HAP-1 (cell line): ENCODE data around the gene XDH.

ENCODE experiments used
- DNase-seq, 2 experiments: peaks; one replicate each; pipeline ENCODE4 v3.0.0-alpha.2; 2016 to 2020; ENCODE audit warnings: low spot score in 2 of 2
- H3K27me3 ChIP-seq: fragments of 250-450 bp; sonication (Bioruptor Pico); 2 replicates; pipeline ENCODE4 v1.5.1; 2020; ENCODE audit warnings: low read depth, mild to moderate bottlenecking, moderate library complexity
- H3K36me3 ChIP-seq: fragments of 250-450 bp; sonication (Bioruptor Pico); replicated peaks from 2 replicates; pipeline ENCODE4 v1.5.1; 2020; ENCODE audit warnings: mild to moderate bottlenecking
- H3K4me1 ChIP-seq: fragments of 250-450 bp; sonication (Bioruptor Pico); 2 replicates; pipeline ENCODE4 v1.5.1; 2020; ENCODE audit warnings: mild to moderate bottlenecking
- H3K4me3 ChIP-seq: fragments of 250-450 bp; sonication (Bioruptor Pico); 2 replicates; pipeline ENCODE4 v1.5.1; 2020; ENCODE audit warnings: mild to moderate bottlenecking, moderate library complexity
- H3K9me3 ChIP-seq: fragments of 250-450 bp; sonication (Bioruptor Pico); 2 replicates; pipeline ENCODE4 v1.5.1; 2020; ENCODE audit warnings: mild to moderate bottlenecking, moderate library complexity
- in situ Hi-C: fragments of 300-500 bp; cut with MboI; formaldehyde crosslinking; loops from 3 replicates; pipeline ENCODE4 v1.14.3; 2020; ENCODE audit warnings: low sequenced_read_pairs, inconsistent platforms, mixed read lengths

Gene XDH

GRCh38 chr2:31387850-31388249, 26.7 kb downstream of the XDH start:
- no peak for DNase-seq
- Histone ChIP-seq H3K36me3 (no peaks in the 10 kb centered on the region), H3K4me1 (no peaks in the 10 kb centered on the region), H3K4me3 (no peak overlapping the region), H3K9me3 (no peaks in the 10 kb centered on the region), H3K27me3 (no peaks in the 10 kb centered on the region)
- in situ Hi-C loops = no loop called here

DNA sequence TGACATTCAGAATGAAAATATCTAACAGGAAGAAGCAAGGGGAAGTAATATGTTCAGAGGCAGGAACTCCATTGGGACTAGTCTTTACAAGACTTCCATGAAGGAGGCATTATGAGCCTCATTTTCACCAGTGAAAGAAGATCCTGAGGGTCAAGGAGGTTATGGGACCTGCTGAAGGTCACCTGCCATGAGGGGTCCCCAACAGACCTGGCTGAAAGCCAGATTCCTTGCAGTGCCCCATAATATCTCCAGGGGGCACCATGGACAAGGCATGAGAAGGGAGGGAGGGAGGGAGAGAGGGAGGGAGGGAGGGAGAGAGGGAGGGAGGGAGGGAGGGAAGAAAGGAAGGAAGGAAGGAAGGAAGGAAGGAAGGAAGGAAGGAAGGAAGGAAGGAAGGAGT, 27.9 kb downstream of the XDH start:
- no peak for DNase-seq
- H3K36me3 ChIP-seq = no peaks in the 10 kb centered on the region
- no peaks in the 10 kb centered on the region for H3K9me3 ChIP-seq
- in situ Hi-C loops = no loop called here
- H3K4me1 ChIP-seq = no peaks in the 10 kb centered on the region
- no peak overlapping the region for H3K4me3 ChIP-seq
- no peaks in the 10 kb centered on the region for H3K27me3 ChIP-seq

DNA sequence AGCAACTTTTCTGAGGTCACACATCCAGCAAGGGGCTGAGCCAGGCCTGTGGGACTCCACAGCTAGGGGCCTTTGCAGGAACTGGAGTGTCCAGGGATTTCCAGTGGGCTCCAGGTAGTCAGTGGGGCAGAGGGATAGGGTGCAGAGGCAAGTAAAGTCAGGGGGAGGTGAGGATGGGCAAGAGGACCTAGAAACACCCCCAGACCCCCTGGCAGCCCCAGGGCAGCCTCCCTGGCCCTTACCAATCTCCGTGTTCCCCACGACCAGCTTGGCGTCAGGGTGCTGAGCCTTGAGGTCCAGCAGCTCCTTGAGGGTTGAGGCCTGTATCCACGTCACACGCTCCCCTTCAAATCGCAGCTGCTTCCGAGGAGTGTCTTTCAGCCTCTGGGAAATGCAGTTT, 28.4 kb downstream of the XDH start:
- no peak for DNase-seq
- no peaks in the 10 kb centered on the region for H3K9me3 ChIP-seq
- H3K27me3 ChIP-seq = no peaks in the 10 kb centered on the region
- no peaks in the 10 kb centered on the region for H3K4me1 ChIP-seq
- no peak overlapping the region for H3K4me3 ChIP-seq
- in situ Hi-C loops = no loop called here
- no peaks in the 10 kb centered on the region for H3K36me3 ChIP-seq

- Histone ChIP-seq H3K9me3 (no peaks in the 10 kb centered on the region), H3K4me3 (no peak overlapping the region), H3K36me3 (no peaks in the 10 kb centered on the region), H3K4me1 (no peaks in the 10 kb centered on the region), H3K27me3 (no peaks in the 10 kb centered on the region)
- no peak for DNase-seq
- in situ Hi-C loops = no loop called here
These were observed 29.7 kb downstream of the XDH start for GRCh38 chr2:31384771-31385276.

DNA sequence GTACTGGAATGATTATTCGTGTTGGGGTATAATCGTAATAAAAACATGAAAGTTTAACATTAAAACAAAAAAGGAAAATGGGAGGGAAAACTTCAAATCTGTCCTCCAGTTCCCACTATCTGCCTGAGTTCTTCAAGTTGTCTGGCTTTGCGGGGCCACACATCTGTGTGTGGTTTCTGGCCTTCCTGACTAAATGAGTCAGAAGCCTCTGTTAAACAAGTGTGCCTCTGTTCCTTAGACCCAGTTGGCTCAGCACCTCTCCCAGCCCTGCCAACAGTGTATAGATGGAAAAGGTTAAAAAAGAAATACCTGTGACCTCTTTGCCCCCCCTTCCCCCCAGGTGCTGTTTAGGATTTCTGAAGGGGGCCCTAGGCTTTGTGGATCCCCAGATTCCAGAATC, 30.2 kb downstream of the XDH start:
- Histone ChIP-seq H3K9me3 (no peaks in the 10 kb centered on the region), H3K27me3 (no peaks in the 10 kb centered on the region), H3K36me3 (no peaks in the 10 kb centered on the region), H3K4me1 (no peaks in the 10 kb centered on the region), H3K4me3 (no peak overlapping the region)
- in situ Hi-C loops = no loop called here
- DNase-seq = no peak

- Histone ChIP-seq H3K9me3 (no peaks in the 10 kb centered on the region), H3K4me3 (no peak overlapping the region), H3K36me3 (no peaks in the 10 kb centered on the region), H3K4me1 (no peaks in the 10 kb centered on the region), H3K27me3 (no peaks in the 10 kb centered on the region)
- no peak for DNase-seq
- in situ Hi-C loops = no loop called here
These were observed 30.9 kb downstream of the XDH start for GRCh38 chr2:31383471-31384153.

DNA sequence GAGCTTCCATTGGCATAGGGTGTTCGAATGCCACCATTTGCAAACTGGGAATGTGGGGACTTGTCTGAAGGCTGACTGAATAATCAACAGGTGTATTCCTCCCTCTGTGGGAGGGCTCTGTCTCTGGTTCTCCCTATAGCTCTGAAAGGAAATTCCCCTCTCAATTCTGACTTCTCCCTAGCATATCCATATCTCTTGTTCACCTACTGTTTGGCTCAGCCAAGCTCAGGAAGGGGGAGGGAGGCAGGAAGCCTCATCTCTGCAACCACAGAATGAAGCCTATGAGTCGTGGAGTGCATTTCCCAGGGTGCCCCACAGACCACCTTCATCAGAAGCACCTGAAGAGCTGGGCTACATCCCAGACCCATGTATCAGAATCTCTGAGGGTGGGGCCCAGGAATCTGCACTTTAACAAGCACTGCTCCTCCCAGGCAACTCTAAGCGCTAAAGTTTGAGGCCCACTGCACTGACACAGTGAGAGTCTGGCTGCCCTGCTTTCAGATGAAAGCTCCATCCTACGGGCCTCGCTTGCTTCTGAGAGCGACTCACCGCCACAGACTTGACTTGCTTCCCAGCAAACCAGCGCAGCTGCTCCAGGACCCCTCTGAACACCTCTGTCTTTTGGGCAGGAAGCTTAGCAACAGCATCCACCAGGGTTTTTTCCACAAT, 32.0 kb downstream of the XDH start:
- H3K4me1 ChIP-seq = no peaks in the 10 kb centered on the region
- no peak overlapping the region for H3K4me3 ChIP-seq
- no peak for DNase-seq
- no peaks in the 10 kb centered on the region for H3K27me3 ChIP-seq
- no peaks in the 10 kb centered on the region for H3K36me3 ChIP-seq
- no peaks in the 10 kb centered on the region for H3K9me3 ChIP-seq
- in situ Hi-C loops = no loop called here

- H3K27me3 ChIP-seq = no peaks in the 10 kb centered on the region
- no peak overlapping the region for H3K4me3 ChIP-seq
- H3K9me3 ChIP-seq = no peaks in the 10 kb centered on the region
- DNase-seq = no peak
- H3K36me3 ChIP-seq = no peaks in the 10 kb centered on the region
- H3K4me1 ChIP-seq = no peaks in the 10 kb centered on the region
- in situ Hi-C loops = no loop called here
These were observed 32.9 kb downstream of the XDH start for GRCh38 chr2:31381601-31382000.

- H3K27me3 ChIP-seq = no peaks in the 10 kb centered on the region
- DNase-seq = no peak
- no peaks in the 10 kb centered on the region for H3K9me3 ChIP-seq
- in situ Hi-C loops = no loop called here
- no peak overlapping the region for H3K4me3 ChIP-seq
- H3K36me3 ChIP-seq = no peaks in the 10 kb centered on the region
- no peaks in the 10 kb centered on the region for H3K4me1 ChIP-seq
These were observed 34.3 kb downstream of the XDH start for GRCh38 chr2:31380243-31380642.

GRCh38 chr2:31379747-31380146, 34.8 kb downstream of the XDH start:
- H3K9me3 ChIP-seq = no peaks in the 10 kb centered on the region

GRCh38 chr2:31378791-31379501, 35.6 kb downstream of the XDH start:
- in situ Hi-C loops = no loop called here
- no peak for DNase-seq
- H3K4me1 ChIP-seq = no peaks in the 10 kb centered on the region
- H3K9me3 ChIP-seq = no peaks in the 10 kb centered on the region
- no peaks in the 10 kb centered on the region for H3K36me3 ChIP-seq
- no peaks in the 10 kb centered on the region for H3K27me3 ChIP-seq
- no peak overlapping the region for H3K4me3 ChIP-seq

More at GRCh38 chr2:31379747-31380146, 34.8 kb downstream of the XDH start:
- Histone ChIP-seq H3K4me1 (no peaks in the 10 kb centered on the region), H3K27me3 (no peaks in the 10 kb centered on the region), H3K4me3 (no peak overlapping the region), H3K36me3 (no peaks in the 10 kb centered on the region)
- in situ Hi-C loops = no loop called here
- DNase-seq = no peak

- no peaks in the 10 kb centered on the region for H3K4me1 ChIP-seq
- H3K36me3 ChIP-seq = no peaks in the 10 kb centered on the region
- no peaks in the 10 kb centered on the region for H3K27me3 ChIP-seq
- in situ Hi-C loops = no loop called here
- DNase-seq = no peak
- no peak overlapping the region for H3K4me3 ChIP-seq
- no peaks in the 10 kb centered on the region for H3K9me3 ChIP-seq
These were observed 36.2 kb downstream of the XDH start for GRCh38 chr2:31378389-31378788.

DNA sequence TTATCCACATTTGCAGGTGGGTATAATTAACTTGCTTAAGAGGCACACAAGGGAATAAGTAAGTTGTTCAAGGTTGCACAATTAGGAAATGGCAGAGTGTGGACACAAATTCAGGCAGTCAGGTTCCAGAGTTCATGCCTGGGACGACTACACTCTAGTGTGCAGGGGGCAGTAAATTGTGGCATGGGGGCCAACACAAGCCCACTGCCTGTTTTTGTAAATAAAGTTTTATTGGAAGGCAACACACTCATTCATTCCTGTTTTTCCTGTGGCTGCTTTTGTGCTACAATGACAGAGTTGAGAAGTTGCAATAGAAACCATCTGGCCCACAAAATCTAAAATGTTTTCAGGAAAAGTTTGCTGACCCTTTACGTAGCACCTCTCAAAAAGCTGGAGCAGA, 41.4 kb downstream of the XDH start:
- H3K4me3 ChIP-seq = no peak overlapping the region
- in situ Hi-C loops = no loop called here

DNA sequence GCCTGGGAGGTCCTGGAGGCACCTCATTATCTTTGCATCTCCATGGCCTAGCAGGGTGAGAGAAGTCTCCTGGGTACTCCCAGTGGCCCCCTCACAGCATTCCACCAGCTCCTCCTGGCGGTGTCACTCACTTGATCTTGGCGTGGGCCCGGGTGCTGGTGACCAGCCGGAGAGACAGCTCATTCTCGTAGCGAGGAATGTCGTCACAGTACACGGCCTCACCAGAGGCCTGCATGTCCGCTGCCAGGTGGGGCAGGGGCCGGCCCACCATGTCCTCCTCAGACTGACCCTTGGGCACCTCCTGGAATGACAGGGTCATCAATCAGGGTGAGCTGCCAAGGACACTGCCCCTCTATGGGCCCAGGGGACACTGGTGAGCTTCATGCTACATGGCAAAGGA, 42.4 kb downstream of the XDH start:
- in situ Hi-C loops = no loop called here
- no peaks in the 10 kb centered on the region for H3K36me3 ChIP-seq
- DNase-seq = no peak
- H3K4me3 ChIP-seq = no peak overlapping the region
- H3K4me1 ChIP-seq = no peaks in the 10 kb centered on the region
- no peaks in the 10 kb centered on the region for H3K27me3 ChIP-seq
- H3K9me3 ChIP-seq = no peaks in the 10 kb centered on the region

More for the DNA sequence above, 41.4 kb downstream of the XDH start:
- no peaks in the 10 kb centered on the region for H3K4me1 ChIP-seq
- no peak for DNase-seq
- no peaks in the 10 kb centered on the region for H3K27me3 ChIP-seq
- H3K9me3 ChIP-seq = no peaks in the 10 kb centered on the region
- H3K36me3 ChIP-seq = no peaks in the 10 kb centered on the region
